PFSK-1 (cell line): ENCODE results near the gene RAVER2.

Experiments
- FOXP2 ChIP-seq: optimal IDR thresholded peaks from 2 replicates; pipeline ENCODE3; 2011; ENCODE audit warnings: borderline replicate concordance, control low read depth, inconsistent platforms; ENCODE audit not compliant: insufficient read depth; ENCODE audit errors: extremely low read length, extremely low read depth
- POLR2AphosphoS5 ChIP-seq: IDR thresholded peaks from 2 replicates; pipeline ENCODE4 v1.6.1; 2012; ENCODE audit warnings: low read depth, mild to moderate bottlenecking, control low read depth, low read length, moderate library complexity
- REST ChIP-seq, 2 experiments: IDR thresholded peaks; 2 replicates each; pipeline versions ENCODE4 v1.6.1 to v1.8.0; 2011 to 2012; ENCODE audit warnings: low read depth in 2 of 2, low read length in 2 of 2, control low read depth in 1 of 2, inconsistent platforms in 1 of 2, mild to moderate bottlenecking in 1 of 2, moderate library complexity in 1 of 2; ENCODE audit not compliant: insufficient read depth in 1 of 2
- SIN3A ChIP-seq: IDR thresholded peaks from 2 replicates; pipeline ENCODE4 v1.6.1; 2012; ENCODE audit warnings: mild to moderate bottlenecking, low read length, moderate library complexity, borderline replicate concordance; ENCODE audit not compliant: insufficient read depth
- TAF1 ChIP-seq: IDR thresholded peaks from 2 replicates; pipeline ENCODE4 v1.6.1; 2012; ENCODE audit warnings: low read length, control low read depth, borderline replicate concordance; ENCODE audit not compliant: insufficient read depth

Gene RAVER2

GRCh38 chr1:64844175-64844574 is 99.3 kb downstream of the RAVER2 start:
- no peak for TF ChIP-seq FOXP2

GRCh38 chr1:64844609-64845008 is 99.7 kb downstream of the RAVER2 start:
- TF ChIP-seq TAF1 = no peak

GRCh38 chr1:64845831-64846425 is 101.1 kb downstream of the RAVER2 start:
- TF ChIP-seq TAF1 (no peak), POLR2AphosphoS5 (no peak), FOXP2 (no peak), REST (IDR thresholded peaks at IDR 0.05; ENCODE audit: insufficient read depth in 1 of 2, low read depth in 2 of 2, low read length in 2 of 2) (no peak), SIN3A (no peak)

GRCh38 chr1:64846573-64847430 is 101.9 kb downstream of the RAVER2 start:
- no peak for TF ChIP-seq FOXP2
- no peak for TF ChIP-seq POLR2AphosphoS5
- TF ChIP-seq SIN3A = no peak
- TF ChIP-seq TAF1 = no peak
- no peak for TF ChIP-seq REST (IDR thresholded peaks at IDR 0.05; ENCODE audit: insufficient read depth in 1 of 2, low read depth in 2 of 2, low read length in 2 of 2)

- no peak for TF ChIP-seq REST (IDR thresholded peaks at IDR 0.05; ENCODE audit: insufficient read depth in 1 of 2, low read depth in 2 of 2, low read length in 2 of 2)
- no peak for TF ChIP-seq TAF1
- TF ChIP-seq POLR2AphosphoS5 = no peak
- TF ChIP-seq SIN3A = no peak
These were observed 102.8 kb downstream of the RAVER2 start for GRCh38 chr1:64847666-64848065.

GRCh38 chr1:64848136-64848535 is 103.3 kb downstream of the RAVER2 start:
- TF ChIP-seq FOXP2 (no peak), REST (IDR thresholded peaks at IDR 0.05; ENCODE audit: insufficient read depth in 1 of 2, low read depth in 2 of 2, low read length in 2 of 2) (no peak), SIN3A (no peak), POLR2AphosphoS5 (no peak), TAF1 (no peak)
